IMR-90 (cell line): ENCODE data around the gene SDK1.

ENCODE experiments used
- CEBPB ChIP-seq: IDR thresholded peaks from 2 replicates; pipeline ENCODE4 v1.6.1; 2012; ENCODE audit warnings: low read depth, low read length, improper control_type of control experiment
- FOS ChIP-seq: fragments of 150-350 bp; IDR thresholded peaks from 2 replicates; pipeline ENCODE4 v1.6.1; 2016; ENCODE audit warnings: low read depth, low read length
- NFE2L2 ChIP-seq: fragments of 150-350 bp; IDR thresholded peaks from 2 replicates; pipeline ENCODE4 v1.6.1; 2016; ENCODE audit warnings: low read depth, mild to moderate bottlenecking, low read length
- POLR2A ChIP-seq: IDR thresholded peaks from 2 replicates; pipeline ENCODE4 v1.6.1; 2012; ENCODE audit warnings: mild to moderate bottlenecking, low read depth, low read length
- RAD21 ChIP-seq: IDR thresholded peaks from 2 replicates; pipeline ENCODE4 v1.6.1; 2012; ENCODE audit warnings: low read length, improper control_type of control experiment
- RCOR1 ChIP-seq: IDR thresholded peaks from 2 replicates; pipeline ENCODE4 v1.6.1; 2012; ENCODE audit warnings: mild to moderate bottlenecking, low read length, improper control_type of control experiment; ENCODE audit not compliant: insufficient replicate concordance
- SMC3 ChIP-seq: fragments of 150-350 bp; IDR thresholded peaks from 2 replicates; pipeline ENCODE4 v1.6.1; 2016; ENCODE audit warnings: low read depth, mild to moderate bottlenecking, antibody characterized with exemption, low read length, moderate library complexity
- TF ChIP-seq, protein P1 (sequence below): conservative IDR thresholded peaks from 2 replicates; pipeline ENCODE4 v1.5.1; 2012; ENCODE audit warnings: mild to moderate bottlenecking, low read depth, low read length, improper control_type of control experiment

DNA sequence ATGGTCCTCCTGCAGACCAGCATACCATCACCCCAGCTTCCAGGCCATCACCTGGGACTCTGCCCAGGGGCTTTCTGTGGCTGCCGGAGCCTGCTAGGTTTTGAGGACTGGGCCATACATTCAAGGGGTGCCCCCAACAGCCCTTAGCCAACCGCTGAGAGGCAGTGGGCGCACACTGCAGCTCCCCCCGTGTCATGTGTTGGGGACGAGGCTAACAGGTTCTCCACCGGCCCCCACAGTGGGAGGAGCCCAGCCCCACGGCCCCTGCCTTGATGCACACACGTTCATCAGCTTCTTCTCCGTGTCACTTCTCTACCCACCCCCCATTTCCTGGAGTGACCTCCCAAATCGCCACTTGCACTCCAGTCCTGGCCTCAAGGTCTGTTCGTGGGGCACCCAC is 837.8 kb downstream of the SDK1 start:
- no peak for TF ChIP-seq CEBPB
- TF ChIP-seq SMC3, result no peak
- TF ChIP-seq, protein P1, sequence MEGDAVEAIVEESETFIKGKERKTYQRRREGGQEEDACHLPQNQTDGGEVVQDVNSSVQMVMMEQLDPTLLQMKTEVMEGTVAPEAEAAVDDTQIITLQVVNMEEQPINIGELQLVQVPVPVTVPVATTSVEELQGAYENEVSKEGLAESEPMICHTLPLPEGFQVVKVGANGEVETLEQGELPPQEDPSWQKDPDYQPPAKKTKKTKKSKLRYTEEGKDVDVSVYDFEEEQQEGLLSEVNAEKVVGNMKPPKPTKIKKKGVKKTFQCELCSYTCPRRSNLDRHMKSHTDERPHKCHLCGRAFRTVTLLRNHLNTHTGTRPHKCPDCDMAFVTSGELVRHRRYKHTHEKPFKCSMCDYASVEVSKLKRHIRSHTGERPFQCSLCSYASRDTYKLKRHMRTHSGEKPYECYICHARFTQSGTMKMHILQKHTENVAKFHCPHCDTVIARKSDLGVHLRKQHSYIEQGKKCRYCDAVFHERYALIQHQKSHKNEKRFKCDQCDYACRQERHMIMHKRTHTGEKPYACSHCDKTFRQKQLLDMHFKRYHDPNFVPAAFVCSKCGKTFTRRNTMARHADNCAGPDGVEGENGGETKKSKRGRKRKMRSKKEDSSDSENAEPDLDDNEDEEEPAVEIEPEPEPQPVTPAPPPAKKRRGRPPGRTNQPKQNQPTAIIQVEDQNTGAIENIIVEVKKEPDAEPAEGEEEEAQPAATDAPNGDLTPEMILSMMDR, result no peak
- TF ChIP-seq POLR2A, result no peak
- no peak for TF ChIP-seq FOS
- TF ChIP-seq RAD21, result no peak
- no peak for TF ChIP-seq RCOR1
- TF ChIP-seq NFE2L2, result no peak
